NCI-H748 (cell line): ENCODE data around the gene SNW1.
"Not testable (repeated sequence)": the region's sequence is repeated elsewhere in the genome, so short reads cannot be mapped to it uniquely, and the experiment has no call there.

ENCODE experiments used
- DNase-seq: peaks from one replicate; lab custom pipeline; 2025; ENCODE audit not compliant: unreplicated experiment; lab: John Stamatoyannopoulos, UW

Gene SNW1

GRCh38 chr14:77760381-77761204 lies at the start of gene SNW1:
SNW1 (minus strand) TSS chr14:77761156; CDS start chr14:77761127, 29 bp downstream.
- peak; percentile 97 for DNase-seq

- no peak for DNase-seq
Measured at GRCh38 chr14:77809011-77809410, 48.1 kb upstream of the SNW1 start.

- DNase-seq = no peak
Measured at GRCh38 chr14:77808250-77808649, 47.3 kb upstream of the SNW1 start.

DNA sequence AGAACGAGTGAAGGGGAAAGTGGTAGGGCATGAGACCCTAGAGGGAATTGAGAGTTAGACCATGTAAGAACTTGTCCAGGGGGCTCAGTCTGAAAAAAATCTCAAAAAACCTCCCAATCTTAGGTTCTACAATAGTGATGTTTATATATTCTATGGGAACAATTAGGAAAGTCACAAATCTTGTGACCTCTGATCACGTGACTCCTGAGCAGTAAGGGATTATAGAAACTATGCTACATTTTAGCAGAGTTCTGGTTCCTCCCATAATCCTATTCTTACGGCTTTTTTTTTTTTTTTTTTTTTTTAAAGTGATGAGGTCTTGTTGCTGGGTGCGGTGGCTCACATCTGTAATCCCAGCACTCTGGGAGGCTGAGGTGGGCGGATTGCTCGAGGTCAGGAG lies 44.8 kb upstream of the SNW1 start:
- no peak for DNase-seq

- DNase-seq = peak; percentile 29
Measured at GRCh38 chr14:77804592-77804991, 43.6 kb upstream of the SNW1 start.

DNA sequence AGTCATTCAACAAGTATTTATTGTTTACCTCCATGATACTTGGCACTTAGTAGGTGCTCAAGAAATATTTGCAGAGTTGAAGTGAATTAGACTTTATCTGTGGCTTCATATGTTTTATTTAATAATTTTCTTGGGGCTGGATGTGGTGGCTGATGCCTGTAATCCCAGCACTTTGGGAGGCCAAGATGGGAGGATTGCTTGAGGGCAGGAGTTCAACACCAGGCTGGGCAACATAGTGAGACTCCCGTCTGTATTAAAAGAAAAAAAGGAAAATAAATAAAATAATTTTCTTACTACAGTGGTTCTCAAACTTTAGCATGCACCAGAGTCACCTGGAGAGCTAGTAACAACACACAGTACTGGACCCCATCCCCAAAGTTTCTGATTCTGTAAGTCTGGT lies 39.9 kb upstream of the SNW1 start:
- no peak for DNase-seq

- DNase-seq = peak; percentile 91
Measured at GRCh38 chr14:77799863-77800730, 39.1 kb upstream of the SNW1 start, which contains the start of gene ADCK1. ADCK1 (plus strand) TSS chr14:77800109; CDS start chr14:77818979, 18,870 bp downstream.

DNA sequence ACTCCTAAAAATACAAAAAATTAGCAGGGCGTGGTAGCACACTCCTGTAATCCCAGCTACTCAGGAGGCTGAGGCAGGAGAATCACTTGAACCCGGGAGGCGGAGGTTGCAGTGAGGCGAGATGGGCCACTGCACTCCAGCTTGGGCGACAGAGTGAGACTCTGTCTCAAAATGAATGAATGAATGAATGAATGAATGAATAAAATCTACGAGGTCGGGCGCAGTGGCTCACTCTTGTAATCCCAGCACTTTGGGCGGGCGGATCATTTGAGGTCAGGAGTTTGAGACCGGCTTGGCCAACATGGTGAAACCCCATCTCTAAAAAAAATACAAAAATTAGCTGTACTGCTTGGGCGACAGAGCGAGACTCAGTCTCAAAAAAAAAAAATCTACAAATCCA lies 38.5 kb upstream of the SNW1 start:
- not testable (repeated sequence) for DNase-seq

DNA sequence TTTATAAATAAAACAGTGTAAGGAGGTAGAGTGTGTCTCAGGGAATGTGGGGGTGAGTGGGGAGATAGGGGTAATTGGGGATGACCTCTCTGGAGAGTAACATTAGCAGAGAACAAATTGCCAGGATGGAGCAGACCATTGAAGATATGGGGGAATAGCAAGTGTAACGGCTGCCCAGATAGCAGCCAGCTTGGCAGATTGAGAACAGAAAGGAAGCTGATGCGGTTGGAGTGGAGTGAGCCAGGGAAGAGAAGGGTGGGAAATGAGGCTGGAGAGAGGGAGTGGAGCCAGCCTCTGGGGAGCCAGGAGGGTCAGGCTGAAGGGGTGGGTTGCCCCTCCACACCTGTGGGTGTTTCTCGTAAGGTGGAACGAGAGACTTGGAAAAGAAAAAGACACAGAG lies 33.4 kb upstream of the SNW1 start:
- no peak for DNase-seq

DNA sequence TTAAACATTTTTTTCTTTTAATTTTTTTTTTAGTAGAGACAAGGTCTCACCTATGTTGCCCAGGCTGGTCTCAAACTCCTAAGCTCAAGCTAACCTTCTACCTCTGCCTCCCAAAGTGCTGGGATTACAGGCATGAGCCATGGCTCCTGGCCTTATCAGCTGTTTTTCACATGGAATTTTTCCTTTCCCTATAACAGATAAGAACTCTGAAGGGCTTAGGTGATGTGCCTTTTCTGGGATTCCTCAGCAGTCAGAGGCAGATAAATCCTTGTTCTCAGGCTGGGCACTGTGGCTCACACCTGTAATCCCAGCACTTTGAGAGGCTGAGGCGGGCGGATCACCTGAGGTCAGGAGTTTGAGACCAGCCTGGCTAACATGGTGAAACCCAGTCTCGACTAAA lies 32.3 kb upstream of the SNW1 start:
- DNase-seq = not testable (repeated sequence)

GRCh38 chr14:77791225-77791600 lies 30.3 kb upstream of the SNW1 start:
- no peak for DNase-seq

DNA sequence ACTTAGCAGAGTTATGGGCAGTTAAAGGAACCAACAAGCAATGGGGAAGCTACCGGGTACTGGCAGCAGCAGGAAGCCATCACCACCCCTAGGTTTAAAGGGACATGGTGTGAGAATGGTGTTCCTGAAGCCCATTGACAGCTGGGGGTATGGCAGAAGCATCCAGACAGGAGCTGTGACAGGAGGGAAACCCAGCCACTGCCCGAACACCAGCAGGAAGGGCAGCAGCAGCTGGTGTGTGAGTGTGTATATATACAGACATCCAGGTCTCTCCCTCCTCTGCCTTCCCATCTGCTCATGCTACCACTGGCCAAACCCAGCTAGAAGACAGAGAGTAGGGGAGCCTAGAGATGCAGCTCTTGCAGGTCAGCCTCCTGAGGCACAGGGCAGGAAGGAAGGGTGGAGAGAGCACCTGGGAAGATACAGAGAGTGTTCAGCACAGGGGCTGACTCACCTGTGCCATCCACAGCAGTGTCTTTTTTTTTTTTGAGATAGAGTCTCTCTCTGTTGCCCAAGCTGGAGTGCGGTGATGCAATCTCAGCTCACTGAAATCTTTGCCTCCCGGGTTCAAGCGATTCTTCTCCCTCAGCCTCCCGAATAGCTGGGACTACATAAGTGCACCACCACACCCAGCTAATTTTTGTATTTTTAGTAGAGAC lies 29.7 kb upstream of the SNW1 start:
- no peak for DNase-seq

DNA sequence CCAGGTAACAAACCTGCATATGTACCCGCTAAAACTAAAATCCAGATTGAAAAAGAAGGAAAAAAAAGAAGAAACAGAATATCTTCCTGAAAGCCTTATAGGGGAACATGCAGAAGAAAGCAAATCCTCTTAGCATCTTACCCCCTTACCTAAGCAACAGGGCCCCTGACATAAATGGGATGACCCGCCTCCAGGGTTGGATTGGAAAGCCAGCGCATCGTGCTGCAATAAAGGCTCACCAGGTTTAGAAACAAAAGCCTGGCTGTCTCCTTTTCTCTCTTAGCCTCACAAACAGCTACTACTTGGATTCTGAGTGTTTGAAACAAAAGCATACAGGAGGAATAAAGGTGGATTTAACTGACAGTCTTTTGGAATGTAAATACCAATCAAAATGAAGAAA lies 25.2 kb upstream of the SNW1 start:
- no peak for DNase-seq

GRCh38 chr14:77782202-77782601 lies 21.2 kb upstream of the SNW1 start:
- no peak for DNase-seq

- DNase-seq = not testable (repeated sequence)
Measured at GRCh38 chr14:77773966-77774365, 13.0 kb upstream of the SNW1 start.

DNA sequence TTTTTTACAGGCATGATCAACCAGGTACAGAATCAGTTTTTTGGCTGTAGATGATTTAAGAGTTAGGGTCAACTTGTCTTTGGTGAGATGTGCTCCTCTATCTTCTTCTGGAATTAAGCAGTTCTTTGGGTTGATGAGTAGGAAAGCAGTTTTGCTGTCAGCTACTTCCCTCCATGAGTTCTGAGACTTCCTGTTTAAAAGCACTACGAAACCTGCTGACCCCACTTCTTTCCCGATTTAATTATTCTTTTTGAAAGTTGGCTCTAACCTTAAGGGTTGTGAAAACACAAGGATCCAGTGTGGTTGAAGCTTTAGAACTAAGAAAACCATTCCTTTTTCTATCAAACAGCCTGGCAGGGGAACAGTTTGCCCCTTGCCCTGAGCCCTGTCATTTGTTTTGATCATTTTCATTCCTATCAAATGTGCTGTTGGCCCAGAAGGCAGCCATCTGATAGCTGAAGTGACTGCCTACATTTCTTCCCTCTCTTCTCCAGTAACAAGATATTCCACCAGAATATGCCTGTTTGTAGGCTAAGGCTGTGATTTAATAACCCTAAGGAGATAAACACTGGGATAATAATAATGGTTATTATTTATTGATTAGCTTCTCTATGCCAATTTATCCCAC lies 7.6 kb upstream of the SNW1 start:
- DNase-seq = not testable (repeated sequence)

DNA sequence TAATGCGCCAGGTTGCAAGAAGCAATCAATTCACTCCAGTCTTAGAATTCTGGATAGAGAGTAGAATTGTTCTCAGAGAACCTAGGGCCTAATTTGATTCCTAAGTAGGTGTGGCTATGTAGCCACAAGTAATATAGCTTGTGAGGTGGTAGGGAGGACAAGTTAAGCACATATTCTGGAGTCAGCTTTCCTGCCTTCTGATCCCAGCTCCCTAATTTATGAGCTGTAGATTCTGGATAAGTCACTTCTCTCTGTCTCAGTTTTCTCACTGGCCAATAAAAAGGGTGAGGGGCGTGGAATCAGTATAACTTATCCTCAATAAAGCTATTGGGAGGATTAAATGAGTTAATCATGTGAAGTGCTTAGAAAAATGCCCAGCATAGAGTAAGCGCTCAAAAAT lies 3.0 kb upstream of the SNW1 start:
- DNase-seq = no peak

DNA sequence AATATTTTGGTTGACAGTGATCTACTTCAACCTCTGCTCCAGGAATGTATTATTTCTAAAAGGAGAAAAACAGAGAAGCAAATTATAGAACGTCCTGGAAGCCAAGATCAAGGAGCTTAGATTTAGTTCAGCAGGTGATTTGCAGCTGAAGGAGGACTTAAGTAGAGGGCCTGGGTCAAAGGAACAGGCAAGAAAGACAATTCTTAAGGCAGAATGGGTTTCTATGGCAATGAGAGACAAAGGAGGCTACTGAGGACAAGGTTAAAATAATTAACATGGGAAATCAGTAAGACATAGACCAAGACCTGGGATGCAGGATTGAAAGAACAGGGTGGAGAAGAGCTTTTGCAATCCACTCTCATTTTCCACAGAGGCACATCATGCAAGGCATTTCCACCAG lies 2.4 kb upstream of the SNW1 start:
- DNase-seq = no peak

DNA sequence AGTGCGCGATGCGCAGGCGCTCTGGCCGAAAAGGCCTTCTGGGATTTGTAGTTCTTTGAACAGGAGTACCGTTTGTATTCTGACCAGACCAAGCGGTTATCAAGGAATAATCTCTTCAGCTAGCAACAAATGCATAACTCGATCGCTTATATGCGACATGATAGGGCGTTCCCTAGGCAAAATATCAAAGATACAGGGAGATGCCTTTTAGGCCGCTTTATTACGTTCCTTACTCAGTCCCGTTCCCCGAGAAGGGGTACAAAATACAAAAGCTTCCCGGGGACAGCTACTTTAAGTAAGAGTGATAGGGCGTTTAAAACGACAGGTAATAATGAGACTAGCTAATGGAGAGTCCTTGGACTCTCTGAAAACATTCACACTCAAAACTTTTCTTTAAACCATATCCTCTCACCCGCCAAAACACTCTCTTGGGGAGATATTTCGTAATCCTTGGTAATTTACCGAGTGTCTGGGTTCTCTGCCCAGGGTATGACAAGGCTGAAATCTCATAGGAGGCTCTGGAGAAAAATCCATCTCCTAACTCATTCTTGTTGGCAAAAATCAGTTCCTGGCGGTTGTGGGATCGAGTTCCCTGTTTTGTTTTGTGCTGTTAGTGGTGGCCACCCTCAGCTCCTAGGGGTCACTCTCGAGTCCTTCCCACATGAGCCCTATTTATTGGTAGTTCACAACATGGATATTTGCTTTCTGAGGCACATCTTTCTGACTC lies 412 bp upstream of the SNW1 start:
- peak; percentile 36 for DNase-seq

GRCh38 chr14:77752799-77753516 lies 8.0 kb downstream of the SNW1 start:
- DNase-seq = no peak
